Glutamatergic neuron (in vitro differentiated cells): ENCODE results near the gene PRRT2. TPM values are rescaled to one million over a fixed set of nuclear protein-coding genes. Genes with fewer than 3 reads are reported as not detected.

Experiments
- DNase-seq: peaks from one replicate; pipeline ENCODE4 v3.0.0; 2022
- H3K27ac Mint-ChIP-seq: one replicate; pipeline ENCODE4 v1.8.0; 2020; ENCODE audit warnings: mild to moderate bottlenecking, mixed read lengths, inconsistent platforms; ENCODE audit not compliant: unreplicated experiment
- H3K27me3 Mint-ChIP-seq: one replicate; pipeline ENCODE4 v1.8.0; 2020; ENCODE audit warnings: mild to moderate bottlenecking, moderate library complexity, mixed read lengths, inconsistent platforms; ENCODE audit not compliant: unreplicated experiment
- H3K36me3 Mint-ChIP-seq: one replicate; pipeline ENCODE4 v1.8.0; 2020; ENCODE audit warnings: mild to moderate bottlenecking, mixed read lengths, inconsistent platforms; ENCODE audit not compliant: unreplicated experiment
- H3K4me1 Mint-ChIP-seq: one replicate; pipeline ENCODE4 v1.8.0; 2020; ENCODE audit warnings: mild to moderate bottlenecking, low read depth, mixed read lengths, inconsistent platforms; ENCODE audit not compliant: unreplicated experiment
- H3K4me3 Mint-ChIP-seq: one replicate; pipeline ENCODE4 v1.8.0; 2020; ENCODE audit warnings: mild to moderate bottlenecking, mixed read lengths, inconsistent platforms; ENCODE audit not compliant: unreplicated experiment
- H3K9me3 Mint-ChIP-seq: one replicate; pipeline ENCODE4 v1.8.0; 2020; ENCODE audit warnings: mild to moderate bottlenecking, moderate library complexity, mixed read lengths, inconsistent platforms; ENCODE audit not compliant: unreplicated experiment
- CTCF ChIP-seq: fragments of 200-600 bp; sonication (generic); IDR thresholded peaks from one replicate; pipeline ENCODE4 v1.5.0; 2021; ENCODE audit not compliant: partially characterized antibody, unreplicated experiment
- total RNA-seq: library from RNA; stranded (reverse); fragmentation: NEBNext Ultra II Directional; extraction: Animal tissue kit (Norgen Biotek cat#: 25700); gene quantifications from one replicate; pipeline ENCODE4 v1.2.1, GENCODE V29; 2021; ENCODE audit not compliant: unreplicated experiment

The PRRT2 gene
- total RNA-seq, 1 donor from 2014 or later, result 91.0 TPM

- H3K27ac Mint-ChIP-seq, result no peak overlapping the region
Measured at GRCh38 chr16:29839822-29840221, 27.8 kb downstream of the PRRT2 start.

GRCh38 chr16:29840240-29840639 lies 28.2 kb downstream of the PRRT2 start:
- Mint-ChIP-seq H3K36me3 (peaks cover 1% of the 10 kb centered on the region), H3K27ac (no peak overlapping the region), H3K4me1 (peaks cover 2% of the 10 kb centered on the region), H3K9me3 (peaks cover 2% of the 10 kb centered on the region), H3K27me3 (peaks cover 9% of the 10 kb centered on the region), H3K4me3 (no peak overlapping the region)
- TF ChIP-seq CTCF, result no peak
- no peak for DNase-seq

More at GRCh38 chr16:29839822-29840221, 27.8 kb downstream of the PRRT2 start:
- H3K27me3 Mint-ChIP-seq, result peaks cover 7% of the 10 kb centered on the region
- no peak overlapping the region for H3K4me3 Mint-ChIP-seq
- H3K9me3 Mint-ChIP-seq, result peaks cover 2% of the 10 kb centered on the region
- TF ChIP-seq CTCF, result no peak
- H3K36me3 Mint-ChIP-seq, result no peaks in the 10 kb centered on the region
- H3K4me1 Mint-ChIP-seq, result peaks cover 2% of the 10 kb centered on the region
- no peak for DNase-seq

- Mint-ChIP-seq H3K36me3 (peaks cover 5% of the 10 kb centered on the region), H3K27ac (no peak overlapping the region), H3K4me1 (peaks cover 2% of the 10 kb centered on the region), H3K9me3 (peaks cover 2% of the 10 kb centered on the region), H3K4me3 (no peak overlapping the region), H3K27me3 (peaks cover 11% of the 10 kb centered on the region)
- no peak for TF ChIP-seq CTCF
- no peak for DNase-seq
Measured at GRCh38 chr16:29841631-29842030, 29.6 kb downstream of the PRRT2 start.

- Mint-ChIP-seq H3K36me3 (peaks cover 5% of the 10 kb centered on the region), H3K27me3 (peaks cover 8% of the 10 kb centered on the region), H3K27ac (no peak overlapping the region), H3K9me3 (peaks cover 2% of the 10 kb centered on the region), H3K4me3 (no peak overlapping the region), H3K4me1 (peaks cover 2% of the 10 kb centered on the region)
- TF ChIP-seq CTCF, result no peak
- no peak for DNase-seq
Measured at GRCh38 chr16:29842732-29843346, 30.8 kb downstream of the PRRT2 start.

GRCh38 chr16:29843931-29844330 lies 31.9 kb downstream of the PRRT2 start:
- DNase-seq, result no peak
- no peak for TF ChIP-seq CTCF
- H3K4me3 Mint-ChIP-seq, result no peak overlapping the region
- H3K36me3 Mint-ChIP-seq, result peaks cover 5% of the 10 kb centered on the region
- H3K9me3 Mint-ChIP-seq, result peaks cover 2% of the 10 kb centered on the region
- H3K27ac Mint-ChIP-seq, result no peak overlapping the region
- H3K27me3 Mint-ChIP-seq, result peaks cover 8% of the 10 kb centered on the region
- H3K4me1 Mint-ChIP-seq, result peaks cover 2% of the 10 kb centered on the region
